Duodenal mucosa (tissue), 2 donors: ENCODE data around the gene PRSS1.
A peak's percentile ranks its signal among the peaks of the same experiment; 100 is the strongest.

Experiments used
- H3K27ac ChIP-seq: one replicate; pipeline ENCODE4 v1.7.0; 2013; ENCODE audit warnings: low read depth, low read length
- H3K27me3 ChIP-seq, 2 donors: one replicate each; pipeline ENCODE4 v1.7.0; 2013; ENCODE audit warnings: low read length in 2 of 2, control low read depth in 1 of 2; ENCODE audit not compliant: insufficient read depth in 2 of 2, control insufficient read depth in 1 of 2
- H3K36me3 ChIP-seq, 2 donors: one replicate each; pipeline ENCODE4 v1.7.0; 2013; ENCODE audit warnings: low read length in 2 of 2, control low read depth in 1 of 2; ENCODE audit not compliant: insufficient read depth in 2 of 2, control insufficient read depth in 1 of 2
- H3K4me1 ChIP-seq, 2 donors: one replicate each; pipeline ENCODE4 v1.7.0; 2013; ENCODE audit warnings: low read length in 2 of 2, control low read depth in 1 of 2; ENCODE audit not compliant: insufficient read depth in 2 of 2, control insufficient read depth in 1 of 2
- H3K4me3 ChIP-seq, 2 donors: one replicate each; pipeline ENCODE4 v1.7.0; 2013; ENCODE audit warnings: low read length in 2 of 2, low read depth in 1 of 2
- H3K9ac ChIP-seq, 2 donors: one replicate each; pipeline ENCODE4 v1.7.0; 2013; ENCODE audit warnings: low read length in 2 of 2, low read depth in 1 of 2
- H3K9me3 ChIP-seq, 2 donors: one replicate each; pipeline ENCODE4 v1.7.0; 2013; ENCODE audit warnings: low read length in 2 of 2, control low read depth in 1 of 2; ENCODE audit not compliant: control insufficient read depth in 1 of 2

PRSS1 gene

DNA sequence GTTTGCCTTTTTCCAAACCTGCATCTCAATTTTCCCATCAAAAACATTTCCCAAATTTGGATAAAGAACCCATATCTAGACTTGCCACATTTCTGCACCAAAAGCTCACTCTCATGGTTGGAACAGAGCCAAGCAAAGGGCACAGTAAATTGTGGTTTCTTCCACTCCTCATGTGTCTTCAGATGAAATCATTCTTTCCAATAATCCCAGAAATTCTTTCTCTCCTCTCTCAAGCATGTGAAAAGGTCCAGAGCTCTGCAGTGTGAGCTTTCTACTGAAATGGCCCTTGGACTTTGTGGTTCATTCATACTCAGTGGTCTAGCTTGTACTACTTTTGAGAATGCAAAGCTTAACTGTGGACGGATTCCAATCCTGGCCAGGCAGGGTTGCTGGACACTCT lies 41.3 kb downstream of the PRSS1 start:
- no peaks in the 10 kb centered on the region for H3K9me3 ChIP-seq
- H3K27ac ChIP-seq = no peak overlapping the region
- no peaks in the 10 kb centered on the region for H3K36me3 ChIP-seq
- no peak overlapping the region for H3K4me3 ChIP-seq
- H3K4me1 ChIP-seq = no peaks in the 10 kb centered on the region
- H3K9ac ChIP-seq = no peak overlapping the region
- peaks cover 8 to 30% of the 10 kb centered on the region in 2 donors for H3K27me3 ChIP-seq

DNA sequence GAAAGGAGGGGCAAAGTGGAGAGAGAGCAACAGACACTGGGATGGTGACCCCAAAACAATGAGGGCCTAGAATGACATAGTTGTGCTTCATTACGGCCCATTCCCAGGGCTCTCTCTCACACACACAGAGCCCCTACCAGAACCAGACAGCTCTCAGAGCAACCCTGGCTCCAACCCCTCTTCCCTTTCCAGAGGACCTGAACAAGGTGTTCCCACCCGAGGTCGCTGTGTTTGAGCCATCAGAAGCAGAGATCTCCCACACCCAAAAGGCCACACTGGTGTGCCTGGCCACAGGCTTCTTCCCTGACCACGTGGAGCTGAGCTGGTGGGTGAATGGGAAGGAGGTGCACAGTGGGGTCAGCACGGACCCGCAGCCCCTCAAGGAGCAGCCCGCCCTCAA lies 42.2 kb downstream of the PRSS1 start:
- no peak overlapping the region for H3K4me3 ChIP-seq
- H3K27ac ChIP-seq = no peak overlapping the region
- no peaks in the 10 kb centered on the region for H3K36me3 ChIP-seq
- H3K9me3 ChIP-seq = no peaks in the 10 kb centered on the region
- H3K9ac ChIP-seq = no peak overlapping the region
- H3K27me3 ChIP-seq = peaks cover 17 to 39% of the 10 kb centered on the region in 2 donors
- no peaks in the 10 kb centered on the region for H3K4me1 ChIP-seq

DNA sequence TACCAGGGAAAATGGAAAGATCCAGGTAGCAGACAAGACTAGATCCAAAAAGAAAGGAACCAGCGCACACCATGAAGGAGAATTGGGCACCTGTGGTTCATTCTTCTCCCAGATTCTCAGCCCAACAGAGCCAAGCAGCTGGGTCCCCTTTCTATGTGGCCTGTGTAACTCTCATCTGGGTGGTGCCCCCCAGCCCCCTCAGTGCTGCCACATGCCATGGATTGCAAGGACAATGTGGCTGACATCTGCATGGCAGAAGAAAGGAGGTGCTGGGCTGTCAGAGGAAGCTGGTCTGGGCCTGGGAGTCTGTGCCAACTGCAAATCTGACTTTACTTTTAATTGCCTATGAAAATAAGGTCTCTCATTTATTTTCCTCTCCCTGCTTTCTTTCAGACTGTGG lies 42.9 kb downstream of the PRSS1 start:
- no peak overlapping the region for H3K27ac ChIP-seq
- peaks cover 22 to 45% of the 10 kb centered on the region in 2 donors for H3K27me3 ChIP-seq

DNA sequence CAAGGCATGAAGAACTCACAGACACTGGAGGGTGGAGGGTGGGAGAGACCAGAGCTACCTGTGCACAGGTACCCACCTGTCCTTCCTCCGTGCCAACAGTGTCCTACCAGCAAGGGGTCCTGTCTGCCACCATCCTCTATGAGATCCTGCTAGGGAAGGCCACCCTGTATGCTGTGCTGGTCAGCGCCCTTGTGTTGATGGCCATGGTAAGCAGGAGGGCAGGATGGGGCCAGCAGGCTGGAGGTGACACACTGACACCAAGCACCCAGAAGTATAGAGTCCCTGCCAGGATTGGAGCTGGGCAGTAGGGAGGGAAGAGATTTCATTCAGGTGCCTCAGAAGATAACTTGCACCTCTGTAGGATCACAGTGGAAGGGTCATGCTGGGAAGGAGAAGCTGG lies 43.3 kb downstream of the PRSS1 start:
- no peak overlapping the region for H3K27ac ChIP-seq
- H3K36me3 ChIP-seq = no peaks in the 10 kb centered on the region
- peaks cover 27 to 50% of the 10 kb centered on the region in 2 donors for H3K27me3 ChIP-seq
- H3K9me3 ChIP-seq = no peaks in the 10 kb centered on the region
- no peak overlapping the region for H3K4me3 ChIP-seq
- H3K9ac ChIP-seq = no peak overlapping the region
- peaks cover 1 to 5% of the 10 kb centered on the region in 2 donors for H3K4me1 ChIP-seq

More for the DNA sequence above, 42.9 kb downstream of the PRSS1 start:
- Histone ChIP-seq H3K9me3 (no peaks in the 10 kb centered on the region), H3K9ac (no peak overlapping the region), H3K4me3 (no peak overlapping the region), H3K36me3 (no peaks in the 10 kb centered on the region), H3K4me1 (peaks cover 0 to under 1% of the 10 kb centered on the region in 2 donors)

DNA sequence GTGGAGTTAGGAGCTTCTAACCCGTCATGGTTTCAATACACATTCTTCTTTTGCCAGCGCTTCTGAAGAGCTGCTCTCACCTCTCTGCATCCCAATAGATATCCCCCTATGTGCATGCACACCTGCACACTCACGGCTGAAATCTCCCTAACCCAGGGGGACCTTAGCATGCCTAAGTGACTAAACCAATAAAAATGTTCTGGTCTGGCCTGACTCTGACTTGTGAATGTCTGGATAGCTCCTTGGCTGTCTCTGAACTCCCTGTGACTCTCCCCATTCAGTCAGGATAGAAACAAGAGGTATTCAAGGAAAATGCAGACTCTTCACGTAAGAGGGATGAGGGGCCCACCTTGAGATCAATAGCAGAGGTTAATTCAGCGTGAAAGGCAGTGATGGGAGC lies 43.9 kb downstream of the PRSS1 start:
- Histone ChIP-seq H3K9me3 (no peaks in the 10 kb centered on the region), H3K4me1 (peaks cover 6 to 8% of the 10 kb centered on the region in 2 donors), H3K9ac (no peak overlapping the region), H3K4me3 (no peak overlapping the region), H3K36me3 (no peaks in the 10 kb centered on the region), H3K27ac (no peak overlapping the region), H3K27me3 (peaks cover 32 to 55% of the 10 kb centered on the region in 2 donors)

DNA sequence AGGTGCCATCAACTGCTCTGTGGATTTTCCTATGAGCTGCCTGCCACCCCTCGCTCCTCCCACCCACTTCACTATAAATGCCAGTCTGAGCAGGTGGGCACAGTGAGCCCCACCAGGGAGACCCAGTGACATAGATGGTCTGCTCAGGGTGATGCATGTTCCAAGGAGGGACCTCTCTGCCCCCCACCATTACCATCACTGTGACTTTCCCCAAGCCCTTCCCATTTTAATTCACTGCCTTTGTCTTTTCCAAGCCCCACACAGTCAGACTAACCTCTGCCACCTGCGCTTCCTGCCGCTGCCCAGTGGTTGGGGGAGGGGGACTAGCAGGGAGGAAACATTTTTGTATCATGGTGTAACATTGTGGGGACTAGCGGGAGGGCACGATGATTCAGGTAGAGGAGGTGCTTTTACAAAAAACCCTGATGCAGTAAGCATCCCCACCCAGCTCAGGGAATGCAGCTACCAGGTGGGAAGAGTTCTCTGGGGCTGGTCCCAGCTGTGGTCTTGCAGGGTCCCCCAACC lies 46.1 kb downstream of the PRSS1 start:
- no peak overlapping the region for H3K9ac ChIP-seq
- peaks cover 6 to 8% of the 10 kb centered on the region in 2 donors for H3K4me1 ChIP-seq
- H3K36me3 ChIP-seq = no peaks in the 10 kb centered on the region
- no peaks in the 10 kb centered on the region for H3K9me3 ChIP-seq
- H3K27me3 ChIP-seq = peaks cover 47 to 64% of the 10 kb centered on the region in 2 donors
- no peak overlapping the region for H3K4me3 ChIP-seq
- H3K27ac ChIP-seq = no peak overlapping the region

DNA sequence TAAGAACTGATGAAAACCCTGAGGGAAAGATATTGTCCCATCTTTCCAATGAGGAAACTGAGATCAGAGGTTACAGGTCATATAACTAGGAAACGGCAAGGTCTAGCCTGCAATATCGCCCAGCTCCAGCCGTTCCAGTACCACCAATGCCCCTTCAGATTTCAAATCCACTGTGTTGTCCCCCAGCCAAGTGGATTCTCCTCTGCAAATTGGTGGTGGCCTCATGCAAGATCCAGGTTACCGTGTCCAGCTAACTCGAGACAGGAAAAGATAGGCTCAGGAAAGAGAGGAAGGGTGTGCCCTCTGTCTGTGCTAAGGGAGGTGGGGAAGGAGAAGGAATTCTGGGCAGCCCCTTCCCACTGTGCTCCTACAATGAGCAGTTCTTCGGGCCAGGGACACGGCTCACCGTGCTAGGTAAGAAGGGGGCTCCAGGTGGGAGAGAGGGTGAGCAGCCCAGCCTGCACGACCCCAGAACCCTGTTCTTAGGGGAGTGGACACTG lies 46.8 kb downstream of the PRSS1 start:
- no peaks in the 10 kb centered on the region for H3K36me3 ChIP-seq
- H3K4me3 ChIP-seq = peak overlapping the region; percentile 4 to 59
- H3K9me3 ChIP-seq = no peaks in the 10 kb centered on the region
- H3K9ac ChIP-seq = peak overlapping the region in 1 of 2 donors; percentile 62
- H3K27ac ChIP-seq = peak overlapping the region; percentile 60
- peaks cover 6 to 8% of the 10 kb centered on the region in 2 donors for H3K4me1 ChIP-seq
- peaks cover 47 to 68% of the 10 kb centered on the region in 2 donors for H3K27me3 ChIP-seq

DNA sequence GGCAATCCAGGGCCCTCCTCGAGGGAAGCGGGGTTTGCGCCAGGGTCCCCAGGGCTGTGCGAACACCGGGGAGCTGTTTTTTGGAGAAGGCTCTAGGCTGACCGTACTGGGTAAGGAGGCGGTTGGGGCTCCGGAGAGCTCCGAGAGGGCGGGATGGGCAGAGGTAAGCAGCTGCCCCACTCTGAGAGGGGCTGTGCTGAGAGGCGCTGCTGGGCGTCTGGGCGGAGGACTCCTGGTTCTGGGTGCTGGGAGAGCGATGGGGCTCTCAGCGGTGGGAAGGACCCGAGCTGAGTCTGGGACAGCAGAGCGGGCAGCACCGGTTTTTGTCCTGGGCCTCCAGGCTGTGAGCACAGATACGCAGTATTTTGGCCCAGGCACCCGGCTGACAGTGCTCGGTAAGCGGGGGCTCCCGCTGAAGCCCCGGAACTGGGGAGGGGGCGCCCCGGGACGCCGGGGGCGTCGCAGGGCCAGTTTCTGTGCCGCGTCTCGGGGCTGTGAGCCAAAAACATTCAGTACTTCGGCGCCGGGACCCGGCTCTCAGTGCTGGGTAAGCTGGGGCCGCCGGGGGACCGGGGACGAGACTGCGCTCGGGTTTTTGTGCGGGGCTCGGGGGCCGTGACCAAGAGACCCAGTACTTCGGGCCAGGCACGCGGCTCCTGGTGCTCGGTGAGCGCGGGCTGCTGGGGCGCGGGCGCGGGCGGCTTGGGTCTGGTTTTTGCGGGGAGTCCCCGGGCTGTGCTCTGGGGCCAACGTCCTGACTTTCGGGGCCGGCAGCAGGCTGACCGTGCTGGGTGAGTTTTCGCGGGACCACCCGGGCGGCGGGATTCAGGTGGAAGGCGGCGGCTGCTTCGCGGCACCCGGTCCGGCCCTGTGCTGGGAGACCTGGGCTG lies 47.5 kb downstream of the PRSS1 start:
- Histone ChIP-seq H3K36me3 (no peaks in the 10 kb centered on the region), H3K27me3 (peaks cover 47 to 68% of the 10 kb centered on the region in 2 donors), H3K9me3 (no peaks in the 10 kb centered on the region), H3K27ac (peak overlapping the region; percentile 60), H3K4me3 (peak overlapping the region; percentile 57 to 59), H3K4me1 (peaks cover 6 to 8% of the 10 kb centered on the region in 2 donors), H3K9ac (peak overlapping the region; percentile 45 to 62)

DNA sequence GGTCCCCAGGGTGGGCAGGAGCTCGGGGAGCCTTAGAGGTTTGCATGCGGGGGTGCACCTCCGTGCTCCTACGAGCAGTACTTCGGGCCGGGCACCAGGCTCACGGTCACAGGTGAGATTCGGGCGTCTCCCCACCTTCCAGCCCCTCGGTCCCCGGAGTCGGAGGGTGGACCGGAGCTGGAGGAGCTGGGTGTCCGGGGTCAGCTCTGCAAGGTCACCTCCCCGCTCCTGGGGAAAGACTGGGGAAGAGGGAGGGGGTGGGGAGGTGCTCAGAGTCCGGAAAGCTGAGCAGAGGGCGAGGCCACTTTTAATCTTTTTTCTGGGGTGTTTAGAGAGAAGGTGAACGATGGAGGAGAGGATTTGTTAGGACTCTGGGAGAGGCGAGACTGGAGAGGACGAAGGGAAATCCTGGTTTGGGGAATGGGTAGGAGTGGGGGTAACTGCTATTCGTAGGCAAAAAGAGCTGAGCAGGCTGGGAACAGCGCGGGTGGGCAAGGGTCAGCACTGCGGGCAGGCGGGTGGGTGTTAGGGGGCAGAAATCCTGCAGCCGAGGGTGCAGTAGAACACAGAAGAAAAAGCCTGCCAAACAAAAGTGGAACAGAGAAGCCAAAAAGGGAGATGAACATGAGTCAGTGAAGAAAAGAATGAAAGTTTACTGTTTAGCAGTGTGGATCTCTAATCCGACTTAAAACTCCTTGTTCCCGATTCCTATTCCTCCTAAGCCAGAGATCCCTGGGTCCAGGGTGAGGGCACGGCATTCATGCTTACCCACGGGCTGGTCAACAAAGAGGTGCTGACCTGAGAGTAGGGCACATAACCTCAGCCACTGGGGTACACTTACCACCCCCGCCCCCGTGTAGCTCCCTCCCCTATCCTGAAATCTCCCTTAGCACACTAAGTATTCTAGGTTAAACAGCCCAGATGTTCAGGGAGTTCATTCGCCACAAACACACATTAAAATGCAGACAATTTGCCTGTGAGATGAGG lies 48.4 kb downstream of the PRSS1 start:
- no peaks in the 10 kb centered on the region for H3K9me3 ChIP-seq
- peaks cover 47 to 62% of the 10 kb centered on the region in 2 donors for H3K27me3 ChIP-seq
- peak overlapping the region; percentile 60 for H3K27ac ChIP-seq
- no peaks in the 10 kb centered on the region for H3K36me3 ChIP-seq
- peak overlapping the region; percentile 57 to 59 for H3K4me3 ChIP-seq
- peak overlapping the region; percentile 45 to 62 for H3K9ac ChIP-seq
- H3K4me1 ChIP-seq = peaks cover 6 to 8% of the 10 kb centered on the region in 2 donors
